SU-DHL-6 (cell line): ENCODE data around the gene AVPR1B.

Experiments
- H2AFZ ChIP-seq: fragments of 200-600 bp; sonication (generic); 2 replicates; pipeline ENCODE4 v1.6.1; 2014; ENCODE audit warnings: low read depth, mild to moderate bottlenecking, moderate library complexity, mixed read lengths, antibody characterized with exemption, low read length; ENCODE audit not compliant: severe bottlenecking
- H3F3A ChIP-seq: fragments of 200-600 bp; shearing (Covaris generic); 2 replicates; pipeline ENCODE4 v1.6.0; 2016; ENCODE audit warnings: antibody characterized with exemption, mild to moderate bottlenecking; ENCODE audit not compliant: insufficient read depth
- H3K27ac ChIP-seq: fragments of 200-600 bp; sonication (generic); 2 replicates; pipeline ENCODE4 v1.5.1; 2016; ENCODE audit warnings: low read depth, mild to moderate bottlenecking, low read length, moderate library complexity, mixed read lengths
- H3K27me3 ChIP-seq: fragments of 200-600 bp; sonication (generic), shearing (Covaris generic); 2 replicates; pipeline ENCODE4 v1.6.0; 2014; ENCODE audit warnings: mild to moderate bottlenecking, low read length
- H3K36me3 ChIP-seq: fragments of 200-600 bp; sonication (generic); 2 replicates; pipeline ENCODE4 v1.6.1; 2014; ENCODE audit warnings: mild to moderate bottlenecking, low read length, mixed read lengths
- H3K4me2 ChIP-seq: fragments of 300-600, 200-600 bp; shearing (Covaris generic), sonication (generic); 2 replicates; pipeline ENCODE4 v1.6.0; 2014; ENCODE audit warnings: low read length, low read depth, mild to moderate bottlenecking; ENCODE audit not compliant: poor library complexity, severe bottlenecking
- H3K4me3 ChIP-seq: fragments of 200-600 bp; sonication (generic); 2 replicates; pipeline ENCODE4 v1.5.1; 2014; ENCODE audit warnings: antibody characterized with exemption, low read length, mild to moderate bottlenecking, mixed read lengths; ENCODE audit not compliant: insufficient read depth, poor library complexity, severe bottlenecking
- H3K79me2 ChIP-seq: fragments of 200-600 bp; sonication (generic); 2 replicates; pipeline ENCODE4 v1.6.1; 2014; ENCODE audit warnings: mild to moderate bottlenecking, low read length, moderate library complexity; ENCODE audit not compliant: insufficient read depth
- H3K9ac ChIP-seq: fragments of 200-600 bp; sonication (generic); 2 replicates; pipeline ENCODE4 v1.7.0; 2014; ENCODE audit warnings: mild to moderate bottlenecking, low read length
- H3K9me2 ChIP-seq: fragments of 200-600 bp; sonication (generic); replicated peaks from 2 replicates; pipeline ENCODE4 v1.6.1; 2014; ENCODE audit warnings: low read length; ENCODE audit not compliant: insufficient read depth
- H3K9me3 ChIP-seq: fragments of 200-600 bp; sonication (generic); 2 replicates; pipeline ENCODE4 v1.6.1; 2014; ENCODE audit warnings: low read length, mixed read lengths; ENCODE audit not compliant: insufficient read depth
- H4K20me1 ChIP-seq: fragments of 200-600 bp; sonication (generic); 2 replicates; pipeline ENCODE4 v1.6.1; 2014; ENCODE audit warnings: low read depth, mild to moderate bottlenecking, antibody characterized with exemption, low read length, moderate library complexity, mixed read lengths
- EZH2phosphoT487 ChIP-seq: fragments of 200-600 bp; sonication (generic), shearing (Covaris generic); conservative IDR thresholded peaks from 2 replicates; pipeline ENCODE4 v1.6.1; 2018; ENCODE audit warnings: mild to moderate bottlenecking, antibody characterized with exemption, low read length, moderate library complexity, mixed read lengths
- TF ChIP-seq, protein P1 (sequence below): fragments of 200-600 bp; sonication (generic); IDR thresholded peaks from one replicate; pipeline ENCODE4 v1.5.1; 2017; ENCODE audit warnings: antibody characterized with exemption, mild to moderate bottlenecking, low read length, moderate library complexity; ENCODE audit not compliant: insufficient read depth, poor library complexity, severe bottlenecking

The AVPR1B gene

DNA sequence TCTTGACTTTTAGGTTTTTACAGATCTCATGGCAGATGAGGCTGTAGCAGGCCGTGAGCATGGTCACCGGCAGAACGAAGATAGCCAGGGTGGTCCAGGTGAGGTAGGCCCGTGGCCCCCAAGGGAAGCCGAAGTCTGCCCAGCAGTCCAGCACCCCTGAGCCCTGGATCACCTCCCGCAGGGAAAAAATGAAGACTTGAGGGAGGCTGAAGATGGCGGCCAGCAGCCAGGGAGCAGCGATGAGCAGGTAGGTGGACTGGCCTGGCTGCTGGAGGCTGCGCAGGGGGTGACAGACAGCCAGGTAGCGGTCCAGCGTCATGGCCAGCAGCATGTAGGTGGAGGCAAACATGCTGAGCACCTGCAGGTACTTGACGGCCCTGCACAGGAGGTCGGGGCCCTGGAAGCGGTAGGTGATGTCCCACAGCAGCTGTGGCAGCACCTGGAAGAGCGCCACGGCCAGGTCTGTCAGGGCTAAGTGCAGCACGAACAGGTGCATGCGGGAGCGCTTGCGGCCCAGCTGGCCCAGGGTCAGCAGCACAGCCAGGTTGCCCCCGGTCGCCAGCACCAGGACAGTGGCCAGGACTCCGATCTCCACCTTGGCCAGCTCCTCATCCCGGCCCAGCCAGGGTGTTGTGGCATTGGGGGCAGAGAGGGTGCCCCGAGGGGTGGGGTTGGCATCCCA lies 856 bp downstream of the AVPR1B start:
- H3K9me3 ChIP-seq, result no peaks in the 10 kb centered on the region

DNA sequence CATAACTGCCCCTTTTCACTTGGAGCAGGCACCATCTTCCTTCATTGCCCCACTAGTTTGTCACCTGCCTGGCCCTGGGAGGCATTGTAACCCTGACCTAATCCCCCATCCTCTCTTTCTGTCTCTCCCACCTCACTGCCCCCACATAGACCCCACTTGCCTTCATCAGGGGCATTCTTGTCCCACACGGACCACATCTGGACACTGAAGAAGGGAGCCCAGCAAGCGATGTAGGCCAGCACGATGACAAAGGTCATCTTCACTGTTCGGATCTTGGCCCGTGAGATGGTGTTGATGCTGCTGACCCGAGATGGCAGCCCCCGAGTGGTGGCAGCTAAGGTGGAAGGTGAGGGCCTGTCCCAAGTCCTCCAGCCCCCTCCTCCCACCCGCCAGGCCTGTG lies 1.4 kb downstream of the AVPR1B start:
- peaks cover 2% of the 10 kb centered on the region; the same call in 1 of the 2 replicates for H3K36me3 ChIP-seq
- H3K79me2 ChIP-seq, result no peaks in the 10 kb centered on the region
- H3K27ac ChIP-seq, result no peak overlapping the region
- H3K27me3 ChIP-seq, result no peaks in the 10 kb centered on the region
- H2AFZ ChIP-seq, result no peak overlapping the region
- no peaks in the 10 kb centered on the region for H3K9me2 ChIP-seq
- no peak overlapping the region for H3K4me2 ChIP-seq
- H3K9me3 ChIP-seq, result no peaks in the 10 kb centered on the region
- no peaks in the 10 kb centered on the region for H3F3A ChIP-seq
- TF ChIP-seq, protein P1, sequence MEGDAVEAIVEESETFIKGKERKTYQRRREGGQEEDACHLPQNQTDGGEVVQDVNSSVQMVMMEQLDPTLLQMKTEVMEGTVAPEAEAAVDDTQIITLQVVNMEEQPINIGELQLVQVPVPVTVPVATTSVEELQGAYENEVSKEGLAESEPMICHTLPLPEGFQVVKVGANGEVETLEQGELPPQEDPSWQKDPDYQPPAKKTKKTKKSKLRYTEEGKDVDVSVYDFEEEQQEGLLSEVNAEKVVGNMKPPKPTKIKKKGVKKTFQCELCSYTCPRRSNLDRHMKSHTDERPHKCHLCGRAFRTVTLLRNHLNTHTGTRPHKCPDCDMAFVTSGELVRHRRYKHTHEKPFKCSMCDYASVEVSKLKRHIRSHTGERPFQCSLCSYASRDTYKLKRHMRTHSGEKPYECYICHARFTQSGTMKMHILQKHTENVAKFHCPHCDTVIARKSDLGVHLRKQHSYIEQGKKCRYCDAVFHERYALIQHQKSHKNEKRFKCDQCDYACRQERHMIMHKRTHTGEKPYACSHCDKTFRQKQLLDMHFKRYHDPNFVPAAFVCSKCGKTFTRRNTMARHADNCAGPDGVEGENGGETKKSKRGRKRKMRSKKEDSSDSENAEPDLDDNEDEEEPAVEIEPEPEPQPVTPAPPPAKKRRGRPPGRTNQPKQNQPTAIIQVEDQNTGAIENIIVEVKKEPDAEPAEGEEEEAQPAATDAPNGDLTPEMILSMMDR, result no peak
- no peak for TF ChIP-seq EZH2phosphoT487
- no peaks in the 10 kb centered on the region for H4K20me1 ChIP-seq
- no peak overlapping the region for H3K4me3 ChIP-seq
- H3K9ac ChIP-seq, result no peak overlapping the region

More for the DNA sequence above, 856 bp downstream of the AVPR1B start:
- no peak overlapping the region for H3K4me3 ChIP-seq
- H3K79me2 ChIP-seq, result no peaks in the 10 kb centered on the region
- peaks cover 5% of the 10 kb centered on the region; the same call in 1 of the 2 replicates for H3K36me3 ChIP-seq
- no peak overlapping the region for H3K9ac ChIP-seq
- H3K27ac ChIP-seq, result no peak overlapping the region
- no peaks in the 10 kb centered on the region for H3K27me3 ChIP-seq
- H3K4me2 ChIP-seq, result no peak overlapping the region
- no peaks in the 10 kb centered on the region for H4K20me1 ChIP-seq
- H2AFZ ChIP-seq, result no peak overlapping the region
- H3K9me2 ChIP-seq, result no peaks in the 10 kb centered on the region
- H3F3A ChIP-seq, result no peaks in the 10 kb centered on the region
- no peak for TF ChIP-seq EZH2phosphoT487
- TF ChIP-seq, protein P1, result no peak

DNA sequence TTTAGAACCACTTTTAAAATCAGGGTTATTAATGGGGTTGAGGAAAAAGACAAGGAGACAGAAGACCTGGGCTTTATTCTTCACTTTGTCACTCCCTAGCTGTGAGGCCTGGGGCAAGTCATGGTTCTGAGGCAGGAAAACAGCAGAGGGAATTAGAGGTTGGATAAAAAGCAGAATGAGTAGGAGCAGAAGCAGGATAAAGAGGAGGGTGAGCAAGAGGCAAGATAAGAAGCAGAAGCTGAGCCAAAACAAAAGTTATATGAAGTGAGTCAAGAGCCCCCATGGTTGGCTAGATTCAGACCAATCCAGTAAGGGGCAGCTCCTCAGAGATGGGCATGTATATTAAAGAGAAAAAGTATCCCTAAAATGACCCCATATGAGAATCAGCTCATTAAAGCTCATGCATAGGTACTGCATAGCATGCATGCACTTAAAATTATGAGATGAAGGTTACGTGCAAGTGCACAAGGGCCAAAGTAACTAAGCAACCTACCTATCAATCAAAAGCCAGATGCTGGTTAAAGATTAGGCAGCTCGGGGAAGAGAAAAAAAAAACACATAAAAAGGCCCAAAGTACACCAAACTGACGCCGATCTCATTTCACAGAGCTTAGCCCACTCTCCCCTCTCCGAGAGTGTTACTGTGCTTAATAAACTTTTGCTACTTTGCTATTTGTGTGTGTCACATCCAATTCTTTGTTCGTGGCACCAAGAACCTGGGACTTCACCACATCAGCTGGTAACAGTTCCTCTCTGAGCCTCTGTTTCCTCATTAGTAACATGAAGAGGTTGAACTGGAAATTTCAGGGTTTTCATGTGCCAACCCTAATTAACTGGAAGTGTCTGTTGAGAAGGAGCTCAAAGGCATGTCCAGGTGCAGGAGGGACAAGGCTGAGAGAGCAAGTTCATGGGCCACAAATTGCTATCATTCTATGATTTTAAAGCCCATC lies 2.2 kb downstream of the AVPR1B start:
- no peaks in the 10 kb centered on the region for H4K20me1 ChIP-seq
- no peaks in the 10 kb centered on the region for H3F3A ChIP-seq
- H3K9me2 ChIP-seq, result no peaks in the 10 kb centered on the region
- TF ChIP-seq, protein P1, result no peak
- no peak for TF ChIP-seq EZH2phosphoT487
- no peak overlapping the region for H2AFZ ChIP-seq
- no peak overlapping the region for H3K4me2 ChIP-seq
- no peaks in the 10 kb centered on the region for H3K27me3 ChIP-seq
- no peak overlapping the region for H3K27ac ChIP-seq
- no peak overlapping the region for H3K9ac ChIP-seq
- H3K4me3 ChIP-seq, result no peak overlapping the region
- H3K9me3 ChIP-seq, result no peaks in the 10 kb centered on the region
- H3K79me2 ChIP-seq, result no peaks in the 10 kb centered on the region
- no peaks in the 10 kb centered on the region for H3K36me3 ChIP-seq
